Kidney epithelial cell (primary cell): ENCODE results near the gene ORC6. TPM values are rescaled to one million over a fixed set of nuclear protein-coding genes. Genes with fewer than 3 reads are reported as not detected.

Experiments used
- DNase-seq: peaks from one replicate; pipeline ENCODE4 v3.0.0-alpha.2; 2010; ENCODE audit warnings: low read depth
- H3K27me3 ChIP-seq: 2 replicates; pipeline ENCODE4 v1.6.0; 2011; ENCODE audit warnings: low read length; ENCODE audit not compliant: control insufficient read depth, insufficient read depth
- H3K36me3 ChIP-seq: 2 replicates; pipeline ENCODE4 v1.5.1; 2011; ENCODE audit warnings: low read length; ENCODE audit not compliant: control insufficient read depth, insufficient read depth
- H3K4me3 ChIP-seq: 2 replicates; pipeline ENCODE4 v1.5.1; 2011; ENCODE audit warnings: low read depth, mild to moderate bottlenecking, control low read depth, low read length
- CTCF ChIP-seq: IDR thresholded peaks from 2 replicates; pipeline ENCODE4 v1.5.1; 2011; ENCODE audit warnings: mild to moderate bottlenecking, moderate library complexity, low read length, control low read depth, inconsistent platforms; ENCODE audit not compliant: insufficient read depth, poor library complexity, severe bottlenecking
- total RNA-seq: library from RNA; depleted of rRNA; stranded (reverse); fragments of >200 nt; gene quantifications from 2 replicates; pipeline ENCODE4 v1.2.3, GENCODE V29; 2015

Gene ORC6
- total RNA-seq, 1 donor from 2014 or later = 7.5 TPM

- no peaks in the 10 kb centered on the region for H3K27me3 ChIP-seq
- DNase-seq = no peak
- H3K4me3 ChIP-seq = no peak overlapping the region
- no peak for TF ChIP-seq CTCF
- H3K36me3 ChIP-seq = no peaks in the 10 kb centered on the region
Measured at GRCh38 chr16:46715769-46716305, 26.4 kb downstream of the ORC6 start.

DNA sequence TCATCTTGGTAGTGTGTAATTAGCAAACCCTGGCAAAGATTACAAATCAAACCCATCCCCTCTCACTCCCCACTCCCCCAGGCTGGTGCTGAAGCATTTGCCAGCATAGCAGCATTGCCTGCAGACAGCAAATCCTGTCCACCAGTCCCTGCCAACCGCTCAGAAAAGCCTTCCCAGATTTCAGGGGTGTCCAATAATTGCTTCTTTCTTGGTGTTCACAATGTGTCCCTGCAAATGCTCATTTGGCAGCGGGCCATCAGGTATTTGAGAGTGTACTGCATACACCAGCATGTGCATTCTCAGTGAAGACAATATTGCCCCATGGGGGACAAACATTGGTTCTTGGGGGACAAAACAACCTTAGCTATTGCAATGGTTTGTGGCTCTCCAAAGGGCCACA lies 28.2 kb downstream of the ORC6 start:
- no peaks in the 10 kb centered on the region for H3K27me3 ChIP-seq
- TF ChIP-seq CTCF = no peak
- no peak for DNase-seq
- no peak overlapping the region for H3K4me3 ChIP-seq
- no peaks in the 10 kb centered on the region for H3K36me3 ChIP-seq

DNA sequence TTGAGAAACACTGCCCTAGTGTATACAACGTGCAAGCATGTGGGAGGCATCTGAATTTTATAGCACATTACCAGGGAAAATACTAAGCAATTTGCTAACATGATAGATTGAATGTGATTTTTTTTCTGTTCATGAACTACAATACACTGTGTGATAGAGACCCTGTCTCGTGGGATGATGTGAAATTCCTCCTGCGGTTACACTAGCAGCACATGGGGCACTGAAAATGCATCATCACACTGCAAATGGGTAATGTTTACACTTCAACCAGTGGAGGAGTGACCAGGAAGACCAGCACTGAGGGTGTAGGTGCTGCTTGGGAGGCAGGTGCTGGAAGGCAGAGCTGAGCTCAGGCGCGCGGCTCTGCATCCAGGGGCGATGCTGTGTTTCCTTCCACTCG lies 28.8 kb downstream of the ORC6 start:
- Histone ChIP-seq H3K36me3 (no peaks in the 10 kb centered on the region), H3K27me3 (no peaks in the 10 kb centered on the region), H3K4me3 (no peak overlapping the region)
- no peak for DNase-seq
- no peak for TF ChIP-seq CTCF

DNA sequence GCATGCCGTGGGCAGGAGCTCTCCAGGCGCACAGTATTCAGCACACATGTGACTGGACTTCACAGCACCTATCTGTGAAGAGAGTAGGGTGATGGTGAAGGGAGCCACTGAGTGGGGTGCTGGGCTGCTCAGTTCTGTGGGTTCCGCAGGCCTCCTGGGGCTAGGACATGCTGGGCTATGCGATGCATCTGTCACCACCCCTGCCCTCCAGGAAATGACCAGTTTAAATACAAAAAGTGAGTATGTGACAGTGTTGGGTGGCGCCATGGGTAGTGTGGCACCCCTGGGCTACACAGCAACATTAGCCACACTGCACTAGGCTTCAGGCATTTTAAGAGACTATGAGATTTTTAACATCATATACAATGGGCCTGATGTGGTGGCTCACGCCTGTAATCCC lies 30.1 kb downstream of the ORC6 start:
- no peak for DNase-seq
- H3K27me3 ChIP-seq = no peaks in the 10 kb centered on the region
- no peak for TF ChIP-seq CTCF
- H3K4me3 ChIP-seq = no peak overlapping the region
- H3K36me3 ChIP-seq = no peaks in the 10 kb centered on the region

- no peak overlapping the region for H3K4me3 ChIP-seq
- H3K27me3 ChIP-seq = no peaks in the 10 kb centered on the region
- DNase-seq = no peak
- H3K36me3 ChIP-seq = no peaks in the 10 kb centered on the region
- no peak for TF ChIP-seq CTCF
Measured at GRCh38 chr16:46720619-46721018, 31.2 kb downstream of the ORC6 start.

- H3K27me3 ChIP-seq = no peaks in the 10 kb centered on the region
- no peak for DNase-seq
- H3K4me3 ChIP-seq = no peak overlapping the region
- no peak for TF ChIP-seq CTCF
- no peaks in the 10 kb centered on the region for H3K36me3 ChIP-seq
Measured at GRCh38 chr16:46721885-46722284, 32.4 kb downstream of the ORC6 start.
